Measurements from ENCODE around the gene DIDO1. TPM values are rescaled to one million over a fixed set of nuclear protein-coding genes. Genes with fewer than 3 reads are reported as not detected.
A peak's percentile ranks its signal among the peaks of the same experiment; 100 is the strongest.
"Not testable (repeated sequence)": the region's sequence is repeated elsewhere in the genome, so short reads cannot be mapped to it uniquely, and the experiment has no call there.

DIDO1 gene
- total RNA-seq, 2 donors from 2014 or later: 51.4 to 51.5 TPM

- no peaks in the 10 kb centered on the region for H3K27me3 Mint-ChIP-seq
- no peak overlapping the region for H3K4me3 Mint-ChIP-seq
- no peak overlapping the region for H3K27ac Mint-ChIP-seq
- ATAC-seq (replicated peaks): no peak
- peaks cover 6% of the 10 kb centered on the region for H3K4me1 Mint-ChIP-seq
- no peaks in the 10 kb centered on the region for H3K9me3 Mint-ChIP-seq
- peaks cover 17% of the 10 kb centered on the region for H3K36me3 Mint-ChIP-seq (ENCODE audit: low read depth)
Measured at GRCh38 chr20:62933966-62934365, 7.7 kb upstream of the DIDO1 start.

- Mint-ChIP-seq H3K4me1 (peaks cover 19% of the 10 kb centered on the region), H3K27me3 (no peaks in the 10 kb centered on the region), H3K27ac (no peak overlapping the region), H3K9me3 (no peaks in the 10 kb centered on the region), H3K4me3 (no peak overlapping the region), H3K36me3 (ENCODE audit: low read depth) (peaks cover 22% of the 10 kb centered on the region)
- no peak for ATAC-seq (replicated peaks)
Measured at GRCh38 chr20:62931464-62931863, 5.2 kb upstream of the DIDO1 start.

- Mint-ChIP-seq H3K36me3 (ENCODE audit: low read depth) (peaks cover 37% of the 10 kb centered on the region), H3K9me3 (no peaks in the 10 kb centered on the region), H3K4me3 (peak overlapping the region; percentile 73), H3K4me1 (peaks cover 27% of the 10 kb centered on the region), H3K27me3 (no peaks in the 10 kb centered on the region), H3K27ac (peak overlapping the region; percentile 74)
- ATAC-seq (replicated peaks): peak; percentile 67
Measured at GRCh38 chr20:62929051-62929538, 2.8 kb upstream of the DIDO1 start.

- no peaks in the 10 kb centered on the region for H3K27me3 Mint-ChIP-seq
- no peaks in the 10 kb centered on the region for H3K9me3 Mint-ChIP-seq
- H3K36me3 Mint-ChIP-seq (ENCODE audit: low read depth): peaks cover 42% of the 10 kb centered on the region
- peak overlapping the region; percentile 74 for H3K27ac Mint-ChIP-seq
- peaks cover 31% of the 10 kb centered on the region for H3K4me1 Mint-ChIP-seq
- peak overlapping the region; percentile 73 for H3K4me3 Mint-ChIP-seq
- ATAC-seq (replicated peaks): no peak
Measured at GRCh38 chr20:62928246-62928939, 2.1 kb upstream of the DIDO1 start.

GRCh38 chr20:62927128-62927705 is 912 bp upstream of the DIDO1 start:
- Mint-ChIP-seq H3K36me3 (ENCODE audit: low read depth) (peaks cover 47% of the 10 kb centered on the region), H3K27me3 (no peaks in the 10 kb centered on the region), H3K4me1 (peaks cover 37% of the 10 kb centered on the region), H3K9me3 (no peaks in the 10 kb centered on the region), H3K4me3 (peak overlapping the region; percentile 73), H3K27ac (peak overlapping the region; percentile 85)
- ATAC-seq (replicated peaks): no peak

- peaks cover 47% of the 10 kb centered on the region for H3K36me3 Mint-ChIP-seq (ENCODE audit: low read depth)
- ATAC-seq (replicated peaks): peak; percentile 13
- peak overlapping the region; percentile 93 for H3K4me3 Mint-ChIP-seq
- H3K27me3 Mint-ChIP-seq: no peaks in the 10 kb centered on the region
- H3K9me3 Mint-ChIP-seq: no peaks in the 10 kb centered on the region
- H3K27ac Mint-ChIP-seq: peak overlapping the region; percentile 94
- H3K4me1 Mint-ChIP-seq: peaks cover 44% of the 10 kb centered on the region
Measured at GRCh38 chr20:62925420-62926228, 681 bp downstream of the DIDO1 start.

- H3K27me3 Mint-ChIP-seq: no peaks in the 10 kb centered on the region
- peaks cover 47% of the 10 kb centered on the region for H3K36me3 Mint-ChIP-seq (ENCODE audit: low read depth)
- peak overlapping the region; percentile 94 for H3K27ac Mint-ChIP-seq
- no peaks in the 10 kb centered on the region for H3K9me3 Mint-ChIP-seq
- H3K4me1 Mint-ChIP-seq: peaks cover 45% of the 10 kb centered on the region
- peak overlapping the region; percentile 93 for H3K4me3 Mint-ChIP-seq
- ATAC-seq (replicated peaks): no peak
Measured at GRCh38 chr20:62925076-62925419, 1.3 kb downstream of the DIDO1 start.

- H3K27me3 Mint-ChIP-seq: no peaks in the 10 kb centered on the region
- peak overlapping the region; percentile 94 for H3K27ac Mint-ChIP-seq
- H3K4me1 Mint-ChIP-seq: peaks cover 43% of the 10 kb centered on the region
- peaks cover 47% of the 10 kb centered on the region for H3K36me3 Mint-ChIP-seq (ENCODE audit: low read depth)
- ATAC-seq (replicated peaks): peak; percentile 9
- peak overlapping the region; percentile 93 for H3K4me3 Mint-ChIP-seq
- no peaks in the 10 kb centered on the region for H3K9me3 Mint-ChIP-seq
Measured at GRCh38 chr20:62924442-62925075, 1.7 kb downstream of the DIDO1 start.

- peak overlapping the region; percentile 93 for H3K4me3 Mint-ChIP-seq
- peak overlapping the region; percentile 94 for H3K27ac Mint-ChIP-seq
- H3K27me3 Mint-ChIP-seq: no peaks in the 10 kb centered on the region
- H3K36me3 Mint-ChIP-seq (ENCODE audit: low read depth): peaks cover 45% of the 10 kb centered on the region
- peaks cover 49% of the 10 kb centered on the region for H3K4me1 Mint-ChIP-seq
- no peak for ATAC-seq (replicated peaks)
- no peaks in the 10 kb centered on the region for H3K9me3 Mint-ChIP-seq
Measured at GRCh38 chr20:62923669-62924441, 2.5 kb downstream of the DIDO1 start.

- Mint-ChIP-seq H3K4me3 (peak overlapping the region; percentile 93), H3K4me1 (peaks cover 56% of the 10 kb centered on the region), H3K36me3 (ENCODE audit: low read depth) (peaks cover 40% of the 10 kb centered on the region), H3K27ac (peak overlapping the region; percentile 90)
- H3K9me3 Mint-ChIP-seq; H3K27me3 Mint-ChIP-seq; ATAC-seq (replicated peaks): not testable (repeated sequence)
Measured at GRCh38 chr20:62923059-62923668, 3.1 kb downstream of the DIDO1 start.

- Mint-ChIP-seq H3K36me3 (ENCODE audit: low read depth) (peaks cover 40% of the 10 kb centered on the region), H3K4me1 (peaks cover 56% of the 10 kb centered on the region), H3K9me3 (no peaks in the 10 kb centered on the region), H3K27me3 (no peaks in the 10 kb centered on the region), H3K4me3 (peak overlapping the region; percentile 93), H3K27ac (peak overlapping the region; percentile 90)
- ATAC-seq (replicated peaks): peak; percentile 28
Measured at GRCh38 chr20:62922451-62922921, 3.8 kb downstream of the DIDO1 start.

GRCh38 chr20:62921119-62921687 is 5.1 kb downstream of the DIDO1 start:
- Mint-ChIP-seq H3K4me1 (peaks cover 58% of the 10 kb centered on the region), H3K27me3 (no peaks in the 10 kb centered on the region), H3K36me3 (ENCODE audit: low read depth) (peaks cover 43% of the 10 kb centered on the region), H3K9me3 (no peaks in the 10 kb centered on the region), H3K4me3 (peak overlapping the region; percentile 69), H3K27ac (no peak overlapping the region)
- peak; percentile 49 for ATAC-seq (replicated peaks)

GRCh38 chr20:62920039-62920645 is 6.2 kb downstream of the DIDO1 start:
- Mint-ChIP-seq H3K36me3 (ENCODE audit: low read depth) (peaks cover 44% of the 10 kb centered on the region), H3K27me3 (no peaks in the 10 kb centered on the region), H3K9me3 (no peaks in the 10 kb centered on the region), H3K4me3 (peak overlapping the region; percentile 69), H3K4me1 (peaks cover 65% of the 10 kb centered on the region), H3K27ac (peak overlapping the region; percentile 64)
- ATAC-seq (replicated peaks): no peak
